ENCODE data around the gene CYP2S1. TPM values are rescaled to one million over a fixed set of nuclear protein-coding genes. Genes with fewer than 3 reads are reported as not detected.
A peak's percentile ranks its signal among the peaks of the same experiment; 100 is the strongest.
"Not testable (repeated sequence)": the region's sequence is repeated elsewhere in the genome, so short reads cannot be mapped to it uniquely, and the experiment has no call there.

The CYP2S1 gene
- total RNA-seq, 1 donor from 2014 or later: 0.73 TPM

GRCh38 chr19:41189425-41190065, 3.5 kb upstream of the CYP2S1 start:
- no peak for DNase-seq (ENCODE audit: missing footprints)
- intact Hi-C loops (cut with DNase I): no loop called here
- ATAC-seq: no peak

DNA sequence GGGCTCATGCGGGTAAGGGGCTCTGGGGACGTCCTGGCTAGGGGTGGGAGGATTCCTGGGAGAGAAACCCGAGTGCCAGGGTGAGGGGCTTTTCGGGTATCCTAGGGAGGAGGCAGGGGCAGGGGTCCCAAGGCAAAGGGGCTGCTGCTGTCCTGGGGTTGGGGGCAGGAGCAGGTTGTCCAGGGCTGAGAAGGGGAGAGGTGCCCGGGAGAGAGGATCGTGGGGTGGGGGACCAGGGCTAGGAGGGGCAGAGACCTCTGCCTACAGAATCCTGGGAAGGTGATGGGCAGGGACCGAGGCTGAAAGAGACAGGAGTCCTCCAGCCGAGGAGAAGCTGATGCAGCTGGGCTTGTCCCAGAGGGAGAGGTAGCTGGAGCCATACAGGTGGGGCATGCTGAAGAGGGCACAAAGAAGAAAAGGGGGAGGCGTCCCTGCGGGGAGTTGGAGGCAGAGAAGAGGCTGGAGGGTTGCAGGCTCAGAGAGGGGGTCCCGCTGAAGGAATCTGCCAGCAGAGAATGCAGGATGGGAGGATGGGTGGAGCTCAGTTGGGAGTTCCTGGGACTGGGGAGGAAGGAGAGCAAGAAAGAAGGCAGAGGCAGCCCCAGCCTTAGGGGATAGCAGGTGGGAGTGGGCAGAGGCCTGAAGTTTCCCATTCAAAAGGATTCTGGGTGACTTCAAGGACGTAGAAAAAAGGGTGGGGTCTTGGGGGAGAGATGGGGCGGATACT, 574 bp downstream of the CYP2S1 start:
- DNase-seq (ENCODE audit: missing footprints): no peak
- intact Hi-C loops (cut with DNase I): no loop called here
- no peak for ATAC-seq

GRCh38 chr19:41194157-41194552, 1.1 kb downstream of the CYP2S1 start:
- DNase-seq (ENCODE audit: missing footprints) (no peak), ATAC-seq (no peak)
- intact Hi-C loops (cut with DNase I): no loop called here

GRCh38 chr19:41195675-41196497, 2.9 kb downstream of the CYP2S1 start:
- DNase-seq (ENCODE audit: missing footprints): no peak
- no peak for ATAC-seq
- intact Hi-C loops (cut with DNase I): no loop called here

- DNase-seq (ENCODE audit: missing footprints): no peak
- ATAC-seq: peak; percentile 15
- intact Hi-C loops (cut with DNase I): no loop called here
These were observed 5.5 kb downstream of the CYP2S1 start for GRCh38 chr19:41198559-41198958.

- ATAC-seq: no peak
- intact Hi-C loops (cut with DNase I): loop anchor here (5.0 to 10.0 kb wide), 2 partner anchors 149 to 241 kb away; partner anchors contain the start of genes ERICH4 and TGFB1
- DNase-seq (ENCODE audit: missing footprints): no peak
These were observed 10.4 kb downstream of the CYP2S1 start for GRCh38 chr19:41203371-41203770.

DNA sequence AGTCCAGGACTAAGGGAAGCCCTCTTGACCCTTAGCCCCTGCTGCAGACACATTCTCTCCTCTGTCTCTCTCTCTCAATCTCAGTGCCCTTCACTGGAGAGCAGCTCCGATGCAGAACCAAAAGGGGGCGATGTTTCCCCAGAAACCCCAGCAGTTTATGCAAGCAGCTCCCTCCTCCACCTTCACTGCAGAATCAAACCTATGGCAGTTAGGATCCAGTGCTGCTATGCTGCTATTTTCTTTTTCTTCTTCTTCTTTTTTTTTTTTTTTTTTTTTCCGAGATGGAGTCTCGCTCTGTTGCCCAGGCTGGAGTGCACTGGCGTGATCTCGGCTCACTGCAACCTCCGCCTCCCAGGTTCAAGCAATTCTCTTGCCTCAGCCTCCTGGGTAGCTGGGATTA, 11.3 kb downstream of the CYP2S1 start:
- peak; percentile 86 for ATAC-seq
- DNase-seq (ENCODE audit: missing footprints): not testable (repeated sequence)
- intact Hi-C loops (cut with DNase I): loop anchor here (1.0 to 10.0 kb wide), 4 partner anchors 58 to 240 kb away; partner anchors contain the start of genes ERICH4 and TGFB1

GRCh38 chr19:41205995-41206394, 13.0 kb downstream of the CYP2S1 start:
- intact Hi-C loops (cut with DNase I): loop anchor here (10.0 kb wide), 1 partner anchor 239 kb away; the partner anchor contains the start of gene ERICH4
- DNase-seq (ENCODE audit: missing footprints) (no peak), ATAC-seq (no peak)

DNA sequence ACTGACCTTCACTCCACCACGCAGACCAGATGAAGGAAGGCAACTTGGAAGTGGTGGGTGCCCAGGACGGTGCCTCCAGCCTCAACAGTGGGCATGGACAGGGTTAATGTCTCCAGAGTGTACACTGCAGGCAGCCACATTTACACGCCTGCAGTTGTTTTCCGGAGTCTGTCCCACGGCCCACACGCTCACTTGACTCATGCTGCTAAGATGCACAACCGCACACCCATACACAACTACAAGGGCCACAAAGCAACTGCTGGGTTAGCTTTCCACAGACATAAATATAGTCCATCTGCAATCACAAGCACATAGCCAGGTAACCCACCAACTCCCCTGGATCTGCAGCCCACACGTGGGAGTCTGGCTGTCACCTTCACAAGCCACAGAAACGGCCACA, 13.4 kb downstream of the CYP2S1 start:
- no peak for DNase-seq (ENCODE audit: missing footprints)
- ATAC-seq: no peak
- intact Hi-C loops (cut with DNase I): loop anchor here (10.0 kb wide), 1 partner anchor 238 kb away; the partner anchor contains the start of gene ERICH4

DNA sequence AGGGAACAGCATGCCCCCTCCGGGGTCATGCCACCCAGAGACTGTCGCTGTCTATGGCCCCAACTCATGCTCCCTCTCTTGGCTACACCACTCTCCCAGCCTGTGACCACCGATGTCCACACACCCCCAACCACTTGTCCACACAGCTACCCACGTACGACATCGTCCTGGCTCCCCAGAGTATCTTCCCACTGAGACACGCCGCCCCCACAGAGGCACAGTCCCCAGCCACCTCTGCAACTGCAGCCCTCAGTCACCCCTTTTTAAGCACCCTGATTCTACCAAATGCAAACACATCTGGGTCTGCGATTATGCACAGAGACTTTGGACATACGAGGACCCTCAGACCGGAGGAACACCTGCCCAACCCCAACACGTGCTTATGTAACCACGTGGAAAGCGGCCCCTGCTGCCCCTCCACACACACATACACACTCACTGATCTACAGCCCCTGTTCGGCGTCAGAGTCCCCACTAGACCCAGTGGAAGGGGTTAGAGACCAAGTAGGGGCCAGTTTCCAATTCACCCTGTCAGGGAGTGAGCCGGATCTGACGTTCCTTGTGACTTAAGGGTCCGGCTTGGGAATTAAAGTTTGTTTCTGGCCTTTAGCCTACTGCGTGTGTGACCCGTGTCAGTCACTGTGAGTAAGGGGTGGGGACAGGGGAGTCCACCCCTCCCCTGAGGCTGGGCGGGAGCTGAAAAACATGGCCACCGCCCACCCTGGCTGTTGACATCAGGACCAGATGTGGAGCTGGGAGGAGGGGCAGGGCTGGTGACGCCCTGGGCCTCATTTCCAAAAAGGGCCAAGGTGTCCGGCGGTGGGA, 14.1 kb downstream of the CYP2S1 start:
- intact Hi-C loops (cut with DNase I): loop anchor here (10.0 kb wide), 1 partner anchor 238 kb away; the partner anchor contains the start of gene ERICH4
- ATAC-seq: peak; percentile 91
- DNase-seq (ENCODE audit: missing footprints): peak; percentile 91

DNA sequence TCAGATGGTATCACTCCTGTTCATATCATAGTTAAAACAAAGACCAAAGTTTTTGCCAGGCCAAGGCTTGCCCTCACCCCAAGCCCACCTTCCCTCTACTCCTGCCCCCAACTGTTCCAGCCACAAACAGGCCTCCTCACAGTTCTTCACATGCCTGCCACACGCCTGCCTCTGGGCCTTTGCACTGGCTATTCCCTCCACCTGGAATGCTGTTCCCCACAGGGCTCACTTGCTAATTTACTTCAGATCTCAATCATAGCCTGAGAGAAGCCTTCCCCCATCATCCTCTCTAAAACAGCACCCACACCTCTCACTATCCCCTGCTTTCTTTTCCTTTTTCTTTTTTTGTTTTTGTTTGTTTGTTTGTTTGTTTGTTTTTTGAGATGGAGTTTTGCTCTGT, 21.1 kb downstream of the CYP2S1 start:
- intact Hi-C loops (cut with DNase I): no loop called here
- DNase-seq (ENCODE audit: missing footprints): peak; percentile 21
- no peak for ATAC-seq

DNA sequence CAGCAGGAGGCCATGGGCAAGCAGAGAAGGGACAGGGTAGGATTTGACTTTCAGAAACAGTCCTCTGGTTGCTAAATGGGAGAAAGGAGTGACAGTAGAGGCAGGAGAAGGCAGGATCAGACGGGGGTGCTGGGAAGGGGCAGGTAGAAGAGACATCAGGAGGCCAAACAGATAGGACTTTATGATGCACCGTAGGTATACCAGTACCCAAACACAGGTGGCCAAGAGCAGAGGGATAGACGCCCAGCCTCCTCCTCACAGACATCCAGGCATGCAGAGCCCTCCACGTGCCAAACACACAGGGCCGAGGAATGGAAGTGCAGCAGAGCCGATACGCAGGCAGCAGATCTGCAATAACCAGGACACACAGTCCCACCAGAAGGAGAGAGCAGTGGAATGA, 24.7 kb downstream of the CYP2S1 start:
- no peak for ATAC-seq
- intact Hi-C loops (cut with DNase I): no loop called here
- DNase-seq (ENCODE audit: missing footprints): peak; percentile 21

- DNase-seq (ENCODE audit: missing footprints) (peak; percentile 9), ATAC-seq (no peak)
- intact Hi-C loops (cut with DNase I): no loop called here
These were observed 25.2 kb downstream of the CYP2S1 start for GRCh38 chr19:41218249-41218614.

GRCh38 chr19:41218615-41219507, 25.8 kb downstream of the CYP2S1 start, which contains the start of gene AXL:
TSS of gene AXL (plus strand) at chr19:41219223. CDS start at chr19:41219393, 170 bp downstream.
- ATAC-seq: peak; percentile 81
- intact Hi-C loops (cut with DNase I): no loop called here
- peak; percentile 90 for DNase-seq (ENCODE audit: missing footprints)

- intact Hi-C loops (cut with DNase I): no loop called here
- DNase-seq (ENCODE audit: missing footprints): peak; percentile 70
- peak; percentile 27 for ATAC-seq
These were observed 27.0 kb downstream of the CYP2S1 start for GRCh38 chr19:41219924-41220567.

GRCh38 chr19:41220811-41221210, 27.8 kb downstream of the CYP2S1 start:
- intact Hi-C loops (cut with DNase I): no loop called here
- DNase-seq (ENCODE audit: missing footprints) (peak; percentile 32), ATAC-seq (no peak)

Data from Right ventricle myocardium inferior (tissue), 1 donor.